GM21717 (cell line): ENCODE data around the gene CRIP1.

Source experiments
- ATAC-seq: cut with Tn5 transposase; IDR thresholded peaks from one replicate; pipeline ENCODE4 v1.9.1; 2021; ENCODE audit warnings: mild to moderate bottlenecking, moderate library complexity; ENCODE audit not compliant: unreplicated experiment

The CRIP1 gene, protein sequence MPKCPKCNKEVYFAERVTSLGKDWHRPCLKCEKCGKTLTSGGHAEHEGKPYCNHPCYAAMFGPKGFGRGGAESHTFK

DNA sequence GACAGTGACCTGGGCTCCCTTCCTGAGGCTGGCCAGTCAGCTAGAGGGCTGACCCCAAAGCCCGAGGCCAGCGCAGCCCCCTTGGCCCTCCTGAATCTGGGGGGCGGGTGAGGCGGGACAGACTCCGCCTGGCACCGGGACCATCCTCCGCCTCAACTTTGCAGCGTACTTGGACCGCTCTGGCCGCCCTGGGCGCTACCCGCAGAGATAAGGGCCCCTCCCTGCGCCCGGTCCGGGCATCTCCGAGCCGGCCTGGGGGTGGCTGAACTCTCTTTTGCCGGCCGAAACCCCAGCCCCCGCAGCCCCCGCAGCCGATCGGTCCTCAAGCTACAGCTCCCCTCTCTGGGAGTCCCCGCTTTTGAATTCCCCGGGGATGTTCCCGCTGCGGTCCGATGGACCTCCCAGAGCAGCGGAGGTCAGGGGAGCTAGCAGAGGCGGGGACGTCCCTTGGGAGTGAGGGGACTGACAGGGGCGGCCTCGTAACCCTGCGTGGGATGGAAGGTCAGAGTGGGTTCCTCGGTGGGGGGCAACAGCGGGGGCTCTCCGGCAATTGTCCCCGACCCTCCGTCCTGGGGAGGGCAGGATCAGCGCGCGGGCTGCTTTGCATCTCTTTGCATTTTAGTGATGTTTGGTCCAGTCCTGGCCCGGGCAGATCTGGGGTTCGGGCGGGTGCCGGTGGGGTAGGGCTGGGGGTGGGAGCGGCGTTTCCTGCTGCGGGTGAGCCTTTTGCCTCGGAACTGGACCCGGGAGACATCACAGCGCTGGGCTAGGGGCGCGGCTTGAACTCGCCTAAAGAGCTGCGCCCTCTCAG, at the start of gene CRIP1:
CRIP1 (plus strand) TSS at position 724 of the 811 bp plus-strand sequence. CDS start 374 bp downstream, outside the sequence.
- no peak for ATAC-seq

DNA sequence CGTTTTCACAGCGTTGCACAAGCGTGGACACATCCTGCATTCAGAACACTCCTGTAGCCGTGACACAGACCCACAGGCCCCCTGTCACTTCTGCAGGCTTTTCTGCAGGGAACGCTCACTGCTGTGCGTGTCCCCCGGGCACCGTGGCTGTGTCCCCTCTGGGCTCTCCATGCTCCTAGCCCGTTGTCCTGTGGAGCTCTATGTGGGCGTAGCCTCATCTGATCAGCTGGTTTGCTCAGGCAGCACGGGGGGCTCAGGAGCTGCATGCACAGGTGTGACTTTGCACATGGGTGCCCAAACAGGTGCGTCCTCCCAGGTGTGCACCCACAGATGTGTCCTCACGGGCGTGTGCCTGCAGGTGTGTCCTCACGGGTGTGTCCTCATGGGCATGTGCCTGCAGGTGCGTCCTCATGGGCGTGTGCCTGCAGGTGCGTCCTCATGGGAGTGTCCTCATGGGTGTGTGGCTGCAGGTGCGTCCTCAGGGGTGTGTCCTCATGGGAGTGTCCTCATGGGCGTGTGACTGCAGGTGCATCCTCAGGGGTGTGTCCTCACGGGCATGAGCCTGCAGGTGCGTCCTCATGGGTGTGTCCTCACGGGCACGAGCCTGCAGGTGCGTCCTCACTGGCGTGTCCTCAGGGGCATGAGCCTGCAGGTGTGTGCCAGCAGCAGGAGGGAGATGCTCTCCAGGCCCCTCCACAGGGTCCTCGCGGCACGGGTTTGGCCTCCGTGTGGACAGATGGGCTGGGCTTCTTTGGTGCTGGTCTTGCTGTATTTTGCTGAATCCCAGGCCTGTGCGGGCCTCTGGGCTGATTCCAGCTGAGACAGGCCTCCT, 49.6 kb upstream of the CRIP1 start:
- ATAC-seq: no peak

DNA sequence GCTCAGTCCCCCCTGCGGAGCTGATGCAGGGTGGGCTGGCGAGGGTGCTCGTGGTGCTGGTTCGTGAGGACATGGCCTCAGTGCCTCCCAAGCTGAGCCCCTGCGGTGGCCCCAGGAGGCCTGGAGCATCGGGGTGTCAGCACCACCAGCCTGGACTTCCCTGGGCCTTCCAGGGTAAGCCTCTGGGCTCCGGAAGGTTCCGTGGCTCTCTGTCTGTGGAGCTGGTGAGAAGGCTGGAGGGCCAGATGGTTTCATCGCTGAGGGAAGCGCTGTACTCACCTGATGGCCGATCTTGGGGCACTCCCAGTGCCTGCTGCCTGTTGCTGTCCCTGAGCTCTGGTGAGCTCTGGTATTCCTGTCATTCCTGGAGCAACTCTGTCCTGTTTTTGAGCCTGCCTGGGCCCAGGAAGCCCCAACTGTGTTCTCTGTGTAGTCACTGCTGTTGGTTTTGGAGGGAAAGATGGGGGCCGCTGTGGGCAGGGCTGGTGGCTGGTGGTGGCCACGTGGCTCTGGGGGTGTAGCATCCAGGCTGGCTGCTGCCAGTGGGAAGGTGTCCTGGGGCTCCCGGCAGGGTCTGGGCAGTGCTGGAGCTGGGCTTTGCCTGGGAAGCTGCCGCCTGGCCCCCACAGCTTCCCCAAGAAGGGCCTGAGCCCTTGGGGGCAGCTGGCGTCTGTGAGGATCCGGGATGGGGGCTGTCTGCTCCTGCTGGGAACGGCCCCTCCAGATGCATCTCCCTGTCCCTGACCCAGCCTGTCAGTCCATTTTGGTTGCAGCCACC, 48.8 kb upstream of the CRIP1 start:
- ATAC-seq: no peak

DNA sequence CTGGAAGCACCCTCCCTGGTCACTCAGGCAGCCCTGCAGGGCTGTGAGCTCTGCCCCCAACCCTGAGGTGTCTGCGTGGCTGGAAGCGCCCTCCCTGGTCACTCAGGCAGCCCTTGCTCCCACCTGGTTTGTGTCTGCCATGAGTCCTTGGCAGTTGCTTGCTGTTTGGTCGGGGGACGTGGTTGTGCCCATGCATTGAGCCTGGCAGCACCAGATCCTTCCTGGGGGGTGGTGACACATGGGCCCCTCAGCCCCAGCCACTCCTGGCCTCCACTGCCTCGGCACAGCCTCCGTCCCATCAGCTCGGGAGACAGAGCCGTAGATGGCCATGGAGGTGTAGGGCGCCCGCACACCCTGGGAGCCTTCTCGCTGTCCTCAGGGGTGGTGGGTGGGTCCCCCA, 47.5 kb upstream of the CRIP1 start:
- no peak for ATAC-seq

DNA sequence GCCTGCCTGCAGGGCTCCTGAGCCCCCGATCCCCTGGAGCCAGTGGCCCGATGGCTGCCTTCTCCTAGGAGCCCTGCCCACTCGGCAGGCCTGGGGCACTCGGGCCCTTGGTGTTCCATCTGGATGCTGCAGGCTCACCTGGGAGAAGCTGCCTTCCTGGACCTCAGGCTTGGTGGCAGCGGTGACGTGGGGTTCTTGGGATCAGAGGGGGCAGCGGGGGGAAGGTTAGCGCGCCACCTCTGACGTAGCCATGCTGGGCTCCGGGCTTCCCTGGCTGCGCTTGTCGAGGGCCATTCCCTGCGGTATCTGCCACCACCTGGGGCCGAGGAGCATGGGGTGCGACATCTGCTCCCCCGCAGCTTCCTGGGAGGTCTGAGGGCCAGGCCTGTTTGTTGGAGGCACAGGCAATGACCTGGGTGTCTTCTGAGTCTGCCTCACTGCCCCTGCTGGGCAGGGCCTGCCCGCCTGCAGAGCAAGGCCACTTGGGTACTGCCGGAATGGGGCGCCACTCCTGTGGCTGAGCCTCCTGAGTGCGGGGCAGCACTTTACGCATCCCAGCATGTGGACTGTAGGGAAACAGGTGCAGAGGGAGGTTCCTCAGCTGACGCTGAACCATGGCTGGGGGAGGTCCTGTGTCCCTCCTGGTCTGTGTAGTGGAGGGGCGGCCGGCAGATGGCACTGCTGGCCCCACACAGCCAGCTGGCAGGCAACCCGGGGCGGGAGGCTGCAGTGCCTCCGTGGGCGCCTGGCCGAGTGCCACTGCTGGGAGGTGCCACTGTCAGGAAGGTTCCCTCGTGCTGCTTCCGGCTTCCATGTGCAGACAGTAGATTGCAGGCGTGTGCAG, 46.8 kb upstream of the CRIP1 start:
- ATAC-seq: no peak

DNA sequence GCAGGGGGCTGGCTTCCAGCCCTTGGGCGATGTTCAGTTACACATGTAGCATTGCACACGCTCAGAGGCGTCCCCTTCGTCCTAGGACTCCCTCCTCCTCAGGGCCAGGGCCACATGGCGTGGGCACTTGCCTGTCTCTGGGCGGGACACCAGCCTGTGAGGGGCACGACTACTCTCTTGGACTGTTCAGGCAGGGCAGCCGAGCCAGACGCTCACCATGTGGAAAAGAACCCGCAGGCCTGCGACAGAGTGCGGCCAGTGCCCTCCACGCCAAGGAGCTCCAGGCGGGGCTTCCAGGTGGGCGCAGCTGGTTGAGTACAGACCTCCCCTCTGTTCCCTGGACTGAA, 46.2 kb upstream of the CRIP1 start:
- no peak for ATAC-seq

DNA sequence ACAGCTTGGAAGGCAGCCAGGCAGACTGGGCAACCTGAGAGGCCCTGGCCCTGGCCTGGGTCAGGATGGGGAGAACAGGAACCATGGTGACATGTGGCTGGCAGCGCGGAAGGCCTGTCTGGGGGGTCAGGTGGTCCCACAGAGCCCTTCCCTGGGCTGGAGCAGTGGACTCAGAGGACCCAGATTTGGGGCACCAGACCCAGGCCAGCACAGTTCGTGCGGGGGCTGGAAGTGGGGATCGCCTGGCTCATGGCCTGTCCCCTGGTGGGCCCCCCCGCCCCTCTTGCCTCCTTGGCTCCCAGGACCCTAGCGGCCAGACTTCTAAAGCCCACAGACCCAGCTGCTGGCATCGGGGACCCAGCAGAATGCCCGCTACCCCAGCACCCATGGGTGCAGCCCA, 45.7 kb upstream of the CRIP1 start:
- no peak for ATAC-seq

DNA sequence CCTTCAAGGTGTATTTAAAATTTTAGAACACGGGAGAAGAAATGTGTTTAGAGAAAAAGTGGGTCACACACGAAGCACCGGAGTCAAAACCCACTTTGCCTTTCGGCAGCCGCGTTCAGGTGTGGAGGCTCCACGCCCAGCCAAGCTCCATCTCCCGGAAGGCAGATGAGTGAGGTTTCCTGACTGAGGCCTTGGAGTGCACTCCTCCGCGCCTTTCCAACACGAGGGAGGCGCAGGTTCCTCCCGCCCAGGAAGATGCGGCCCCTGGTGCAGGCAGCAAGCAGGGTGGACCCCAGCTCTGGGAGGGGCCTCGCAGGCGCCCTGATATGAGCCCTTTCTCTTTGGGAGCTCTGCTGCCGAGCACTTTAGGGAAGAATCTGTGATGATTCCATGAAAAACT, 44.6 kb upstream of the CRIP1 start:
- no peak for ATAC-seq

DNA sequence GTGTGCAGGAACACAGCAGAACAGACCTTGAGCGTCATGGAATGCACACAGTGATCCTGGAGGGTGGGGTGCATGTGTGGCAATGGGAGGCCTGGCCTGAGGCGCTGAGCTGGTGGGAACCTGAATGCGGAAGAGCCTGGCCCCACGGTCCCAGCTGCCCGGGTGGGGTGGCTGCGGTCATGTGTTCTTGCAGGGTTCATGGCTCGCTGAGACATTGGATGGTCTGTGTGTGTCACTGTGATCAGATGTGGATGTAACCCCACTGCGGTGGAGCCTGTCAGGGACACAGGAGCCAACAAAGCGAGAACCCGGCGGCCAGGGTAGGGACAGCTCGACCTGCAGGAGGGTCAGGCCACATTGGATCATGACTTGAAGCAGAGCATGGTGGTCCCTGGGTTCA, 43.9 kb upstream of the CRIP1 start:
- ATAC-seq: no peak

DNA sequence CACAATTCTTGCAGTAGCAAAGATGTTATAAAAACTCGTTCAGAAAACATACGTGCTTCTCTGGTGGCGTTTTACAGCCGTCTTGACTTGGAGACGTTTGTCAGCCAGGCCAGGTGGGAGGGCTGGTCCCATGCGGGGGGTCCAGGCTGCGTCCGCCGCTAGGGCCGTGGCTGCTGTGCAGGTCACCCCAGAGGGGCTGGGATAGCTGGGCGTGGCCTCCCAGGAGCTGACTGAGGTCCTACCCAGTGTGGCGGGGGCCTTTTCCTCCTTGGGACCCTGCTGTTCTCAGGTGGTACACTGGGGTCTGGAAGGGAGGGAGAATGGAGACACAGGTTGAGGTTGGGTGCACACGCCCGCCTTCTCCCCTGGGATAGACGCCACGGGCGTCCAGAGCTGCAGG, 41.8 kb upstream of the CRIP1 start:
- ATAC-seq: no peak

DNA sequence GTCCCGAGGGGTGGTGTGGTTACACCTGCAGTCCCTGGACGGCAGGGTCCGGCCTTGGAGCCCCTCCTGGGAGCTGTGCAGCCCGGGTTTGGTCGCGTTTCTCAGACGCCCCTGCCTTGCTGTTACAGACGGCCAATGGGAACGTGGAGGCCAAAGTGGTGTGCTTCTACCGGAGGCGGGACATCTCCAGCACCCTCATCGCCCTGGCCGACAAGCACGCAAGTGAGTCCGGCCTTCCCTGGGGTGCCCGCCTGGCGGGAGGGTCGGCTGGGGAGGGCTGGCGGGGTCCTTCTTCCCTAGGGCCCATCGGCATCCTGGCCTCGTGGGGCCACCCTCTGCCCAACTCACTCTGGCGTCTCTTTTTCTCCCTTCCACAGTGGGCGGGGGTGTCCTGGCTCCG, 41.4 kb upstream of the CRIP1 start:
- no peak for ATAC-seq

DNA sequence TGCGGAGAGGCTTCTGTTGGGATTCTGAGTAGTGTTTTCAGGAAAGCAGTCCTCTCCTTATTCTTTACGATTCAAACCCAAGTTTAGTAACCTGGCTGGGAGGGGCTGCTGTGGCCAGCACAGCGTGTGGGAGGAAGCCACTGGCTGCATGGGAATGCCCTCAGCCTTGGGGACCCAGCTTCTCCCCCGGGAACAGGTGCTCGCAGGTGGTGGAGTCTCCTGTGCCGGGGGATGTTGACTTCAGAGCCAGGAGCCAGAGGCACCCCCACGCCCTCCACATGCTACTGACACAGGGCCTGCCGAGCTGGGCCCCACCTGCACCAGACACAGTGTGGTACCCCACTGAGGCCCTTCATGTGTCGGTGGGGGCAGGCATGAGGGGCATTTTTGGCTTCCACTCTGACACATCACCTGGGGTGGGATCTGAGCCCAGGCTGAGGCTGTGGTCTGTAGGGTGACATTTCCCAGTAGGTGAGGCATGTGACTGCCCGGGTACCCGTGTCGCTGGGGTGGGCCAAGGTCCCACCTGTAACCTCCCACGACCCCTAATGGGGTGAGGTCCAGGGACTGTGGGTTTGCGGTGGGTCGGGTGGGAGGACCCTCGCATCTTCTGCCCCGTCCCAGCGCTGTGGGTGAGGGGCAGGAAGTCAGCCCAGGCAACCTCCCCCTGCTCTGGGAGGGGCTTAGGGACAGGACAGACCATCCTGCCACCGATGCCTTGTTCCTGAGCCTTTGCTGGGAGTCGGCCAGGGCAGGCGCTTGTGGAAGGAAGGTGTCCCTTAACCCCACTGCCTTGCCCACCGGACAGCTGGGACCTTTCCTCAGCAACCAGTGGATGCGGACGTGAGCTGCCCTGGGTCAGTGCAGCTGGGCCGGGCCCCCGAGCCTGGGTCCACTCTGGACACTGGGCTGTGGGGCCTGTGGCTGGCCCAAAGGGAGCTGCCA, 40.5 kb upstream of the CRIP1 start:
- ATAC-seq: no peak

DNA sequence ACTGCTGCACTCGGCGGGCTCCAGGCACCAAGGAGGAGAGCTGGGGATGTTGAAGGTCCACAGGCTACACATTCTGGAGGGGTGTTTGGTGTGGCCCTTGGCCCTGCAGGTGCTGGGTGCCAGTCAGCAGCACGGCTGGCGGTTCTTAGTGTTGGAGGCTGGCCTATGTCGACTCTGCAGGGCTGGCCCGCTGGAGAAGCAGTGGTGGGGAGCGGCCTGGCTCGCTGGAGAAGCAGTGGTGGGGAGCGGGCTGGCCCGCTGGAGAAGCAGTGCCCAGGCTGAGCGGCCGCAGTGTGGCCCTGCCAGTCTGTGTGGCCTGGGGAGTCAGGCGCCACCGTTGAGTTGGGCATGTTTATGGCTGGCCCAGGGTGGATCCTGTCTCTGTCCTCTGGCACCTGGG, 39.7 kb upstream of the CRIP1 start:
- ATAC-seq: no peak

DNA sequence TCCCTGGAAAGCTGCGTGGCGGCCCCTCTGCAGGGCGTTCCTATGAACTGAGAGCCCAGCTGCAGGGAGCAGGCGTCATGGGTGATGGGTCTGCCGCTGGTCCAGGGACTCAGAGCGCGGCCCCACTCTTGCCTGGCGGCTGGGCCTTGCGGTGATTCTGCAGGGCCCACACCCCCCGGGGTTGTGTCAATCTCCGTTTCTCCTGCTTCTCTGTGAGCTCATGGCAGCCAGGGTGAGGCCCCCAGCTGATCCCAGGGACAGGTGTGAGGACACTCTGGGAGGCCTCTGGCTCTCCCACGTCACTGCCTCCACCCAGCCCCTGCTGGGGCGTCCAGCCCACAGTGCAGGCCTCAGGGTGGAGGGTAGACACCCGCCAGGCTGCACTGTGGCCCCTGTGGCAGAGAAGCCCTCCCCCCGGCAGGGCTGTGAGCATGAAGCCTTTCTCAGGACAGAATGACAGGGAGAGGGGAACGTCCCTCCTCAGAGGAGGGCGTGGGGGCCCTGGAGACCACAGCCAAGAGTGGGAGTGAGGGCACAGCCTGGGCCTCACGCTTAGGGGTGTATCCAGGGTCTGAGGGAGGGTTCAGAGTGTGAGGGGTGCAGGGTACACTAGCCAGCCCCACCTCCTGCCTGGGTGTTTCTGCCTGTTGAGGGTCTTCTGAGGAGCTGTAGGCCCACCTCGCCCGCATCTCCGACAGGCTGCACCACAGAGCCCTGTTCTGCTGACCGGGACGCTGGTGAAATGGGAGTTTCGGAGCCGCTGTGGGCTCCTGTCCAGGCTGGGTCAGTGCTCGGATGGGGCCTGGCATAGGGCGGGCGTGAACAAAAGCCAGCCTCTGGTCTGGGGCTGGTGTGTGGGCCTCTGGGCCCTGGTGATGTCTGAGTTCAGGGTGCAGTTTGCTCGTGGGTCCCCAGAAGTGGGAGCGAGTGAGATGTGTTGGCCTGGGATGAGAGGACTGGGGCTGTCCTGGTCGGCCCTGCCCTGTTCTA, 38.7 kb upstream of the CRIP1 start:
- no peak for ATAC-seq

DNA sequence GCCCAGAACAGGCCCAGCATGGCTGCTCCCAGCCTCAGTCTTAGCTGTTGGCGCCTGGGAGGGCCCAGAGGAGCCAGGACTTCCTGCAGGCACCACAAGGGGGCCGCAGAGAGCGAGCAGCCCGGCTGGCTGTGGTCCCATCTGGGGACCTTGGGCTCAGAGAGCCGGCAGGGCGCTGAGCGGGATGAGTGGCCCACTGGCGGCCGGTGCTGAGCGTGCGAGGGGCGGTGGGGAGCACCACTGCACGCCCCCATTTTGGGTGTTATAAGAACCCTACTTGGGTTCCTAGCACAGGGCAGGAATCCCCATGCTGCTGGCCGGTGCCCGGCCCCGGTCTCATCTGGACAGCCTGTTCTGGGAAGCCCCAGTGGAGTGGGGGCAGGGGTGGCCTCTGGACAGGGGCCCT, 38.0 kb upstream of the CRIP1 start:
- no peak for ATAC-seq

DNA sequence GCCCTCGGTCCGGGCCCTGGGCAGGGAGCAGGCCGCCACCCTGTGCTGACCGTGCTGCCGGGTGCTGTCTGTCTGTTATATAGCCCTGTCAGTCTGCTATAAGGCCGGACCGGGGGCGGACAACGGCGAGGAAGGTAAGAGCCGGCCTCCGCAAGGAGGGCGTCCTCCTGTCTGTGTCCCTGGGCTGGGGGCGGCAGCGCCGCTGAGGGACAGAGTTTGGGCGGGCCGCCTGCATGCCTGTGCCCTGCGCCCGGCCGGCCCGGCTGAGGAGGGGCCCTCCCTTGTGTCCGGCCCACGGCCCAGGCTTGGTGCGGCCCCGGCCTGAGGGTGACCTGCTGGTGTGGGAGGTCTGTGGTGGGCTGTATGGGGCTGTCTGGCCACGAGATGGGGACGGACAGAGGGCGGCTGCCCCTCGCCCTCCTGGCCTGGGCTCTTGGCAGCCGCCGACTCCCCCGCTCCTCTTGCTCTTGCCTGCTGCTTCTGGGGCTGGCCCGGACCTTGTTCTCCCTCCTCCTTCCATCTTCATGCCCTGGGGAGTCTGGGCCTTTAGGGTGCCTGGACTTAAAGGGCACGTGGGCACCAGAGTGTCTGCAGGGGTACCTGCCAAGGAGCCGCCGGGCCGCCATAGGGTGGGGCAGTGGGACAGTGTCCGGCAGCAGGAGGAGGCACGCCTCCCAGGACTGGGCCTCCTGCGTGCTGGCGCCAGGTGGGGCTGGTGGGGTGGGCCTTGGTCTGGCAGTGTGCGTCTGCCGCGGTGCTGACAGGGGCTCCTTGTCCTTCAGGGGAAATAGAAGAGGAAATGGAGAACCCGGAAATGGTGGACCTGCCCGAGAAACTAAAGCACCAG, 37.2 kb upstream of the CRIP1 start:
- ATAC-seq: no peak

DNA sequence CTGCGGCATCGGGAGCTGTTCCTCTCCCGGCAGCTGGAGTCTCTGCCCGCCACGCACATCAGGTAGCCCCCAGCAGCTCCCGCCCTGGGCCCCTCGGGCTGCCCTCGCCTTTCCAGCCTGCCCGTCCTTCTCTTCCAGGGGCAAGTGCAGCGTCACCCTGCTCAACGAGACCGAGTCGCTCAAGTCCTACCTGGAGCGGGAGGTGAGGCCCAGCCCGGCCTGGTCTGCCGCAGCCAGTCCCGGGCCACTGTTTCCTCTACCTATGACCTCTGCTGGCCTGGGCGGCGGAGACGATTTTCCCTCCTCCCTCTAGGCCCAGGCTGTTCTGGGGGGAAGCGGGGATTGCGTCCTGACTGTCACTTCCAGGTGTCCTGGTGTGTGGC, 36.6 kb upstream of the CRIP1 start:
- ATAC-seq: no peak
